Gastroesophageal sphincter (tissue), 4 donors: ENCODE data around the gene EXOSC2. TPM values are rescaled to one million over a fixed set of nuclear protein-coding genes. Genes with fewer than 3 reads are reported as not detected.

Experiments used
- ATAC-seq: fragments of 150-250 bp; one replicate; pipeline ENCODE4 v1.9.1; 2016; ENCODE audit warnings: mild to moderate bottlenecking, moderate library complexity
- H3K27ac ChIP-seq, 4 donors: fragments of 200-600 bp; sonication (generic) in 3 of 4; 1 replicate in 3 of 4; 2 replicates in 1 of 4; pipeline ENCODE4 v1.5.1; 2016 to 2019
- H3K27me3 ChIP-seq: fragments of 200-600 bp; sonication (generic); one replicate; pipeline ENCODE4 v1.5.1; 2019
- H3K36me3 ChIP-seq, 2 donors: fragments of 200-600 bp; sonication (generic); one replicate each; pipeline ENCODE4 v1.5.1; 2019; ENCODE audit warnings: control low read depth in 1 of 2
- H3K4me1 ChIP-seq, 3 donors: fragments of 200-600 bp; sonication (generic); 1 replicate in 2 of 3; 2 replicates in 1 of 3; pipeline ENCODE4 v1.5.1; 2016 to 2019; ENCODE audit warnings: control low read depth in 2 of 3
- H3K4me3 ChIP-seq, 2 donors: fragments of 200-600 bp; sonication (generic); one replicate each; pipeline ENCODE4 v1.5.1; 2019; ENCODE audit warnings: mild to moderate bottlenecking in 1 of 2, moderate library complexity in 1 of 2
- H3K9me3 ChIP-seq, 3 donors: fragments of 200-600 bp; sonication (generic); one replicate each; pipeline ENCODE4 v1.5.1; 2017 to 2019; ENCODE audit warnings: control low read depth in 2 of 3
- CTCF ChIP-seq, 4 experiments: fragments of 200-600 bp in 2 of 4; fragments of 450-650 bp in 2 of 4; sonication (generic) in 1 of 4; IDR thresholded peaks; one replicate each; pipeline ENCODE4 v1.5.1; 2017 to 2019; ENCODE audit warnings: antibody characterized with exemption in 4 of 4, mild to moderate bottlenecking in 2 of 4, moderate library complexity in 2 of 4
- EP300 ChIP-seq: sonication (generic); formaldehyde crosslinking; IDR thresholded peaks from one replicate; pipeline ENCODE4 v1.6.1; 2017; ENCODE audit warnings: antibody characterized with exemption, mild to moderate bottlenecking
- POLR2A ChIP-seq, 2 donors: fragments of 450-650 bp; IDR thresholded peaks; one replicate each; pipeline ENCODE4 v1.6.1; 2017; ENCODE audit warnings: antibody characterized with exemption in 2 of 2, mild to moderate bottlenecking in 2 of 2, moderate library complexity in 1 of 2
- POLR2AphosphoS5 ChIP-seq: sonication (generic); formaldehyde crosslinking; IDR thresholded peaks from one replicate; pipeline ENCODE4 v1.6.1; 2017; ENCODE audit warnings: antibody characterized with exemption
- WGBS, 2 donors: methylation state at CpG; one replicate each; pipeline ENCODE4 v1.1.5; 2018; ENCODE audit warnings: low coverage in 1 of 2; 5-methylcytosine and 5-hydroxymethylcytosine counted together
- total RNA-seq, 4 donors: library from RNA; depleted of rRNA; stranded (reverse); fragments of >200 nt; gene quantifications; one replicate each; pipeline ENCODE4 v1.1.0, GENCODE V29; 2016

The EXOSC2 gene
- total RNA-seq, 4 donors from 2014 or later = 15.9 to 32.3 (median 26.8) TPM

- Histone ChIP-seq H3K9me3 (no peaks in the 10 kb centered on the region), H3K27ac (peak overlapping the region in 1 of 4 donors; percentile 73), H3K4me3 (no peak overlapping the region), H3K4me1 (peaks cover 0 to 23% (median 10%) of the 10 kb centered on the region in 3 donors), H3K27me3 (no peaks in the 10 kb centered on the region), H3K36me3 (peaks cover 0 to 73% of the 10 kb centered on the region in 2 donors)
- ATAC-seq = no peak
- 26 to 73% methylated on average over 4 to 6 of the region's 7 CpGs for WGBS, 2 donors
- TF ChIP-seq POLR2A (IDR thresholded peaks at IDR 0.05) = no peak
- TF ChIP-seq POLR2AphosphoS5 = no peak
- no peak for TF ChIP-seq EP300
- TF ChIP-seq CTCF (IDR thresholded peaks at IDR 0.05) = no peak
These were observed 9.9 kb downstream of the EXOSC2 start for GRCh38 chr9:130703501-130703900.

GRCh38 chr9:130707225-130707976, 13.8 kb downstream of the EXOSC2 start:
- no peak for TF ChIP-seq POLR2A (IDR thresholded peaks at IDR 0.05)
- TF ChIP-seq CTCF (IDR thresholded peaks at IDR 0.05) = peak; percentile 65 to 76 (median 72)
- no peak for TF ChIP-seq EP300
- Histone ChIP-seq H3K4me3 (no peak overlapping the region), H3K27me3 (no peaks in the 10 kb centered on the region), H3K9me3 (no peaks in the 10 kb centered on the region), H3K36me3 (peaks cover 0 to 37% of the 10 kb centered on the region in 2 donors), H3K27ac (no peak overlapping the region), H3K4me1 (peaks cover 0 to 9% (median 0%) of the 10 kb centered on the region in 3 donors)
- ATAC-seq = no peak
- 38 to 49% methylated on average over 9 of the region's 9 CpGs for WGBS, 2 donors

GRCh38 chr9:130710822-130711352, 17.3 kb downstream of the EXOSC2 start:
- Histone ChIP-seq H3K4me3 (no peak overlapping the region), H3K36me3 (peaks cover 0 to 2% of the 10 kb centered on the region in 2 donors), H3K27ac (no peak overlapping the region), H3K27me3 (no peaks in the 10 kb centered on the region), H3K4me1 (peaks cover 0 to 30% (median 4%) of the 10 kb centered on the region in 3 donors), H3K9me3 (no peaks in the 10 kb centered on the region)
- 68 to 80% methylated on average over 4 to 8 of the region's 8 CpGs for WGBS, 2 donors
- TF ChIP-seq CTCF (IDR thresholded peaks at IDR 0.05) (no peak), POLR2A (IDR thresholded peaks at IDR 0.05) (no peak), EP300 (no peak), POLR2AphosphoS5 (no peak)
- ATAC-seq = no peak

GRCh38 chr9:130711469-130711868, 17.9 kb downstream of the EXOSC2 start:
- ATAC-seq = no peak
- Histone ChIP-seq H3K36me3 (no peaks in the 10 kb centered on the region), H3K9me3 (no peaks in the 10 kb centered on the region), H3K4me1 (peaks cover 0 to 36% (median 8%) of the 10 kb centered on the region in 3 donors), H3K27ac (no peak overlapping the region), H3K27me3 (no peaks in the 10 kb centered on the region), H3K4me3 (no peak overlapping the region)
- TF ChIP-seq POLR2AphosphoS5 (no peak), EP300 (no peak), CTCF (IDR thresholded peaks at IDR 0.05) (no peak), POLR2A (IDR thresholded peaks at IDR 0.05) (no peak)
- 86 to 89% methylated on average over 5 to 7 of the region's 8 CpGs for WGBS, 2 donors
